ENCODE results near the gene H3-3A.

- TF ChIP-seq CTCF (IDR thresholded peaks at IDR 0.05; ENCODE audit: low read depth, low read length) (no peak), EZH2phosphoT487 (IDR thresholded peaks at IDR 0.05; ENCODE audit: low read depth) (no peak)
These were observed 24.3 kb downstream of the H3-3A start for GRCh38 chr1:226086776-226087175.

Data from OCI-LY3 (cell line).